Adrenal gland (tissue), 12 donors: Measurements from ENCODE around the gene KRTCAP2. TPM values are rescaled to one million over a fixed set of nuclear protein-coding genes. Genes with fewer than 3 reads are reported as not detected.

Experiments used
- DNase-seq, 7 donors: peaks; one replicate each; pipeline ENCODE4 v3.0.0-alpha.2; 2019 to 2020
- H3K27ac ChIP-seq, 5 donors: fragments of 200-600 bp; sonication (generic) in 4 of 5; 1 replicate in 3 of 5; 2 replicates in 2 of 5; pipeline versions ENCODE4 v1.5.1 to v1.8.0; 2016 to 2020; ENCODE audit warnings: mild to moderate bottlenecking in 1 of 5
- H3K27me3 ChIP-seq: fragments of 200-600 bp; 2 replicates; pipeline ENCODE4 v1.8.0; 2021
- H3K36me3 ChIP-seq, 2 donors: fragments of 200-600 bp; replicated peaks in 1 of 2; 1 replicate in 1 of 2; 2 replicates in 1 of 2; pipeline versions ENCODE4 v1.5.1 to v1.8.0; 2018 to 2022
- H3K4me1 ChIP-seq, 2 donors: fragments of 200-600 bp; replicated peaks in 1 of 2; 1 replicate in 1 of 2; 2 replicates in 1 of 2; pipeline versions ENCODE4 v1.5.1 to v1.8.0; 2018 to 2021
- H3K4me3 ChIP-seq, 4 donors: fragments of 200-600 bp; sonication (generic) in 3 of 4; one replicate each; pipeline ENCODE4 v1.5.1; 2016 to 2018
- H3K9me3 ChIP-seq, 3 donors: fragments of 200-600 bp; sonication (generic) in 1 of 3; replicated peaks in 1 of 3; 1 replicate in 2 of 3; 2 replicates in 1 of 3; pipeline versions ENCODE4 v1.5.1 to v1.8.0; 2016 to 2021
- POLR2A ChIP-seq, 2 donors: fragments of 450-650 bp; IDR thresholded peaks; one replicate each; pipeline ENCODE4 v1.6.1; 2017; ENCODE audit warnings: antibody characterized with exemption in 2 of 2, mild to moderate bottlenecking in 2 of 2, moderate library complexity in 1 of 2
- WGBS, 4 donors: extraction: QIAGEN DNeasy Blood & Tissue Kit in 2 of 4; methylation state at CpG; one replicate each; pipeline versions ENCODE4 v1.1.5 to v1.1.7; 2013 to 2017; 5-methylcytosine and 5-hydroxymethylcytosine counted together
- intact Hi-C, 2 donors: fragments of 100-400 bp; cut with DNase I; formaldehyde crosslinking; loops; one replicate each; pipeline versions ENCODE4 v1.14.1 to v1.15.0; 2022 to 2023
- polyA plus RNA-seq, 3 donors: library from polyadenylated mRNA; stranded (reverse); fragments of 200-250 nt in 2 of 3; fragments of 350-450 nt in 1 of 3; fragmentation: Illumina TruSeq in 1 of 3; extraction: RNeasy Lipid Tissue Mini Kit (QIAGEN cat#74804) in 1 of 3; gene quantifications; one replicate each; pipeline ENCODE4 v1.2.3, GENCODE V29; 2013 to 2014
- total RNA-seq, 9 donors: library from RNA; depleted of rRNA in 4 of 9; stranded (reverse); fragments of >200 nt in 4 of 9; fragments of 120-200 nt in 1 of 9; fragmentation: NEBNext Ultra II Directional in 1 of 9; extraction: Animal tissue kit (Norgen Biotek cat#: 25700) in 1 of 9; gene quantifications; one replicate each; pipeline versions ENCODE4 v1.1.0 to v1.2.4, GENCODE V29; 2013 to 2023
- TF ChIP-seq, protein P1 (sequence below), 6 experiments: fragments of 450-650 bp in 4 of 6; fragments of 200-600 bp in 2 of 6; sonication (generic) in 1 of 6; IDR thresholded peaks; 1 replicate in 5 of 6; 2 replicates in 1 of 6; pipeline versions ENCODE4 v1.5.1 to v1.8.0; 2016 to 2021; ENCODE audit warnings: antibody characterized with exemption in 6 of 6, mild to moderate bottlenecking in 2 of 6, moderate library complexity in 1 of 6
- donor health status: healthy with polysubstance abuse.
- donor health status: Bipolar disorder and iron deficiency.
- donor health status: DM: yes; HTN: yes; CAD: no.
- donor health status: DM: no; HTN: no; CAD: no.
- donor health status: DM: no; HTN: no; CAD: no.
- donor health status: DM: yes; HTN: yes; CAD: no.

The KRTCAP2 gene
- total and polyA plus RNA-seq, 12 donors, result 76.1 to 806 (median 191) TPM

DNA sequence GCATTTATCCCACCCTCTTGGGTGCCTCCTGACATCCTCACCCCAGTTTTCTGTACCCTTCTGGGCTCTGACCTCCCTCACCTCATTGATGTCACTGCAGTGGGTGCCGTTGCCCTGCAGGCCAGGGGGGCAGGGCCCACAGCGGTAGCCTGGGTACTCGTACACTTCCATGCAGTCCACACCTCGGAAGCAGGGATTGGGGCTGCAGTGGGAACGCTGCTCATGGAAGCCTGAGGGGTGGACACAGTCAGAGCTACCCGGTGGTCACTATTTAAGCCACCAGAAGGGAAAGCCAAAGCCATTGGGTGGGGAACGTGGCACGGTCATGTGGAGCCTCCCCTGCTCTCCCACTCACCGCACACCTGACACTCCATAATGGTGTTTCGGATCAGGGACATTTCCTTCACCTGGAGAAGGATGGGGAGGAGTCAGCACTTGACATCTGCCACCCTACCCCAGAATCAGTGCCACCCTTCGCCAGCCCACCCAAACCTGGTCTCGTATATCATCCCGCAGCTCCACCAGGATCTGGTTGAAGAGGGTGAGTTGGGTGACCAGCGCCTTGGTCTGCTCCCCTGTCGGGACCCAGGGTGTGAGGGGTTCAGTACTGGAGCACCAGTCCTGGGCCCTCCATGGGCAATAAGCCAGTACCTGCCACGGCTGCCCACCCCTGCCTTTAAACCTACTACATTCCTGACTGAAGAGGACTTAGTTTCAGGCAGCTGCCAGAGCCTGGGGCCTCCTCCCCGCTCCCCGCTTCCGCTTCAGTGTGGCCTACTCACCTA lies 29.8 kb upstream of the KRTCAP2 start:
- Histone ChIP-seq H3K9me3 (no peaks in the 10 kb centered on the region), H3K27ac (no peak overlapping the region), H3K36me3 (no peaks in the 10 kb centered on the region), H3K4me1 (peaks cover 13 to 16% of the 10 kb centered on the region in 2 donors), H3K27me3 (no peaks in the 10 kb centered on the region), H3K4me3 (no peak overlapping the region)
- no peak for DNase-seq
- TF ChIP-seq POLR2A (IDR thresholded peaks at IDR 0.05), result no peak
- TF ChIP-seq, protein P1, sequence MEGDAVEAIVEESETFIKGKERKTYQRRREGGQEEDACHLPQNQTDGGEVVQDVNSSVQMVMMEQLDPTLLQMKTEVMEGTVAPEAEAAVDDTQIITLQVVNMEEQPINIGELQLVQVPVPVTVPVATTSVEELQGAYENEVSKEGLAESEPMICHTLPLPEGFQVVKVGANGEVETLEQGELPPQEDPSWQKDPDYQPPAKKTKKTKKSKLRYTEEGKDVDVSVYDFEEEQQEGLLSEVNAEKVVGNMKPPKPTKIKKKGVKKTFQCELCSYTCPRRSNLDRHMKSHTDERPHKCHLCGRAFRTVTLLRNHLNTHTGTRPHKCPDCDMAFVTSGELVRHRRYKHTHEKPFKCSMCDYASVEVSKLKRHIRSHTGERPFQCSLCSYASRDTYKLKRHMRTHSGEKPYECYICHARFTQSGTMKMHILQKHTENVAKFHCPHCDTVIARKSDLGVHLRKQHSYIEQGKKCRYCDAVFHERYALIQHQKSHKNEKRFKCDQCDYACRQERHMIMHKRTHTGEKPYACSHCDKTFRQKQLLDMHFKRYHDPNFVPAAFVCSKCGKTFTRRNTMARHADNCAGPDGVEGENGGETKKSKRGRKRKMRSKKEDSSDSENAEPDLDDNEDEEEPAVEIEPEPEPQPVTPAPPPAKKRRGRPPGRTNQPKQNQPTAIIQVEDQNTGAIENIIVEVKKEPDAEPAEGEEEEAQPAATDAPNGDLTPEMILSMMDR (IDR thresholded peaks at IDR 0.05), result no peak
- WGBS, 4 donors, result 89 to 95% (median 91%) methylated on average over 14 to 19 of the region's 19 CpGs
- intact Hi-C loops, result no loop called here

DNA sequence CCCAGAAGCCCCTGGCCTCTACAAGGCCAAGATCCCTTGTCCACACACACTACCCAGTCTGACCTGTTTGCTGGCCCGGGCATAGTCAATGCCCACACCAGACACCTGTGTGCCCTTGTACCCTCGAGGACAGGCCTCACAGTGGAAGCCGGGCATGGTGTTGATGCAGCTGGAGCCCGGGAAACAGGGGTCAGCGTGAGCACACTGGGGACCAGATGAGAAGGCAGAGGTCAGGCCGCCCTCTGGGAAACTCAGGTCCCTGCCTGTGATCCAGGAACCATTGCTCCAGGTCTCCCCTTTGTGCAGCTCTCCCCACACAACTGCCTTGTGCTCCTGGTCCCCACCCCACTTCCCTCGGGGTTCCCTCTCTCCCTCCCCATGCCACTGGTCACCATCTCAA lies 29.1 kb upstream of the KRTCAP2 start:
- DNase-seq, result no peak
- WGBS, 4 donors, result 81 to 91% (median 87%) methylated on average over 3 to 7 of the region's 7 CpGs
- H3K4me1 ChIP-seq, result peaks cover 11 to 13% of the 10 kb centered on the region in 2 donors
- no peak overlapping the region for H3K4me3 ChIP-seq
- H3K9me3 ChIP-seq, result no peaks in the 10 kb centered on the region
- TF ChIP-seq, protein P1 (IDR thresholded peaks at IDR 0.05), result no peak
- no peak for TF ChIP-seq POLR2A (IDR thresholded peaks at IDR 0.05)
- no peaks in the 10 kb centered on the region for H3K27me3 ChIP-seq
- intact Hi-C loops, result no loop called here
- H3K36me3 ChIP-seq, result no peaks in the 10 kb centered on the region
- H3K27ac ChIP-seq, result no peak overlapping the region

DNA sequence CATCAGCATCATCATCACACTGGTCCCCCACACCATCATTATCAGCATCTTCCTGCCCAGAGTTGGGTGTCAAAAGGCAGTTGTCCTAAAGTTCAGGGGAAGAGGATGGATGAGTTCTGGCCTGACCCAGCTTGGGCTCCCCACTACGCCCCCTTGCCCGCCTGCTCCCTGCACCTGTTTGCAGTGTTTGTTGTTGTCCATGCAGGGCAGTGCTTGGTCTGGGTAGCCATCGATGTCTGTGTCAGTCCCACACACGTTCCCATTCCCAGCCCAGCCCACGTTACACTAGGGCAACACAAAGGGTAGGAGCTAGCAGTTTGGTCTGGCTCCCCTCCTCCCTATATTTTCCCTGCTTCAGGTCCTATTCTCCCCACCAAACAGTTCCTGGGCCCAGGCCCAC lies 27.8 kb upstream of the KRTCAP2 start:
- no peak for DNase-seq
- WGBS, 4 donors, result 92 to 94% (median 93%) methylated on average over 5 of the region's 5 CpGs

DNA sequence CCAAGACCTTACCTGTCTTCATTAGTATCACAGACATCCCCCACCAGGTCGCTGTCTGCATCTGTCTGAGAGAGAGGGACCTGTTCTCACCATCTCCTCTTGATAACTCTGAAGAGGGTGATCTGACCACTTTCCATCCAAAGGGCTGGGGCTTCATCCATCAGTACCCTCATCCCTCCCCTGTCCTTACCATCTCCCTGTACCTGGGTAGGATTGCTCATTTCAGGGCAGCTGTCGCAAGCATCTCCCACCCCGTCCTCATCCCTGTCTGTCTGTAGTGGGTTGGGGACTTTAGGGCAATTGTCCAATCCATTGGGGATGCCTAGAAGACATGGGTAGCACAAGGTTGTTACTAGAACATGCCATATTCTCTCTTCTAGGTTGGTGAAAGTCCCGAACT lies 26.7 kb upstream of the KRTCAP2 start:
- intact Hi-C loops, result no loop called here
- Histone ChIP-seq H3K4me1 (peaks cover 10 to 28% of the 10 kb centered on the region in 2 donors), H3K36me3 (no peaks in the 10 kb centered on the region), H3K27me3 (no peaks in the 10 kb centered on the region), H3K27ac (no peak overlapping the region), H3K9me3 (no peaks in the 10 kb centered on the region), H3K4me3 (no peak overlapping the region)
- WGBS, 4 donors, result 87 to 91% (median 89%) methylated on average over 4 of the region's 4 CpGs
- TF ChIP-seq, protein P1 (IDR thresholded peaks at IDR 0.05), result no peak
- no peak for TF ChIP-seq POLR2A (IDR thresholded peaks at IDR 0.05)
- DNase-seq, result no peak

More for the DNA sequence above, 27.8 kb upstream of the KRTCAP2 start:
- intact Hi-C loops, result no loop called here
- Histone ChIP-seq H3K27ac (no peak overlapping the region), H3K27me3 (no peaks in the 10 kb centered on the region), H3K36me3 (no peaks in the 10 kb centered on the region), H3K4me3 (no peak overlapping the region), H3K9me3 (no peaks in the 10 kb centered on the region), H3K4me1 (peaks cover 10 to 18% of the 10 kb centered on the region in 2 donors)
- no peak for TF ChIP-seq POLR2A (IDR thresholded peaks at IDR 0.05)
- TF ChIP-seq, protein P1 (IDR thresholded peaks at IDR 0.05), result no peak
